ENCODE data around the gene PTPN7.
"Not testable (repeated sequence)": the region's sequence is repeated elsewhere in the genome, so short reads cannot be mapped to it uniquely, and the experiment has no call there.

Gene PTPN7

DNA sequence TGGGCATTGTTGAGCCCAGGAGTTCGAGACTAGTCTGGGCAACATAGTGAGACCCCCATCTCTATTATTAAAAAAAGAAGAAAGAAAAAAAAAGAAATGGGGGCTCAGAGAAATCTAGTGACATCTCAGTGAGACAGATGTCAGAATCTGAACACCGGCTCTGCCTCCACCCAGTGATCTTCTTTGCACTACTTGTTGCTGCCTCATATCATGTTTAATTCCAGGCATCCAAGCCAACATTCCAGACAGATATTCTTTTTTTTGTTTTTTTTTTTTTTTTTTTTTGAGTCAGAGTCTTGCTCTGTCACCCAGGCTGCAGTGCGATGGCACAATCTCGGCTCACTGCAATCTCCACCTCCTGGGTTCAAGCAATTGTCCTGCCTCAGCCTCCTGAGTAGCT is 10.8 kb downstream of the PTPN7 start:
- DNase-seq = no peak

DNA sequence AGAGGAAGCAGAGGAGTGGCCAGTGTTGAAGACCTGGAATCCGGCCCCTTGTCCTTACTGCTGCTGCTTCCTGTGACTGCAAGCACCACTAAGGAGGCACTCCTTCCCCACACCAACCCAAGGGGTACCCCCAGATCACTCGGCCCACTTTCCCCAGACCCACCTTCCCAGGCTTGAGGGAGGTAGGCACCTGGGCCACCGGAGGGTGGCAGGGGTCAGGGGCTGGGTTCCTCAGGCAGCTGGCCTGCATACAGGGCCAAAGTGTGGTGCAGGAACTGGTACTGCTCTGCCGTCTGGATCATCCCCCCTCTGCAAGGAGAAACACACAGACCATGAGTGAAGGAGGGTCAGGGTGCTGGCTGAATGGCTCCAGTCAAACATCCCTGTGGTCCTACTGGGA is 12.0 kb downstream of the PTPN7 start:
- no peak for DNase-seq

DNA sequence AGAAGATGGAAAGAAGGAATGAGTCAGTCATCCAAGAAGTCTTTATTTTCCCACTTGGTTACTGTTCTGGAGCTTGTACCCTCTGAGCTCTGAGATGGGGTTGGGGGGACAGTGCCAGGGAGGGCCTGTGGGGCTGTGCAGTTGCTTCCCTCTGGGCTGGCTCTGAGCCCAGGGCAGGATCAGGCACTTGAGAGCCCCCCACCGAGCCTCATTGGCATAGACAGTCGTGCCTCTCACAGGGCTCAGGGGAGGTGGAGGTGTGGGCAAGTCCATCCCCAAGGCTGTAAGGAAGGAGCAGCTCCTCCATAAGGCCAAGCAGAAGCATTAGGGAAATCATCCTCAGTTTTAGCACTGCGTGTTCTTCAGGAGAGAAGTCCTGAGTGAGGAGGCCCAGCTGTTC is 13.4 kb downstream of the PTPN7 start:
- DNase-seq = no peak

DNA sequence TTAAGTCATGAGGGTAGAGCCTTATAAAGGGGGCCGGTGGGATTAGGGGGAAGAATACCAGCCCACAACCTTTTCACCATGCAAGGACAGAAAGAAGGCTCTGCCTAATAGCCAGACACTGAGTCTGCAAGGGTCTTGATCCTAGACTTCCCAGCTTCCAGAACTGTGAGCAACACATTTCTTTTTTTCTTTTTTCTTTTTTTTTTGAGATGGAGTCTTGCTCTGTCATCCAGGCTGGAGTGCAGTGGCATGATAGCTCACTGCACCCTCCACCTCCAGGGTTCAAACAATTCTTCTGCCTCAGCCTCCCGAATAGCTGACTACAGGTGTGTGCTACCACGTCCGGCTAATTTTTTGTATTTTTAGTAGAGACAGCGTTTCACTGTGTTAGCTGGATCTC is 14.1 kb downstream of the PTPN7 start:
- no peak for DNase-seq

GRCh38 chr1:202145744-202146140 is 14.7 kb downstream of the PTPN7 start:
- DNase-seq = not testable (repeated sequence)

DNA sequence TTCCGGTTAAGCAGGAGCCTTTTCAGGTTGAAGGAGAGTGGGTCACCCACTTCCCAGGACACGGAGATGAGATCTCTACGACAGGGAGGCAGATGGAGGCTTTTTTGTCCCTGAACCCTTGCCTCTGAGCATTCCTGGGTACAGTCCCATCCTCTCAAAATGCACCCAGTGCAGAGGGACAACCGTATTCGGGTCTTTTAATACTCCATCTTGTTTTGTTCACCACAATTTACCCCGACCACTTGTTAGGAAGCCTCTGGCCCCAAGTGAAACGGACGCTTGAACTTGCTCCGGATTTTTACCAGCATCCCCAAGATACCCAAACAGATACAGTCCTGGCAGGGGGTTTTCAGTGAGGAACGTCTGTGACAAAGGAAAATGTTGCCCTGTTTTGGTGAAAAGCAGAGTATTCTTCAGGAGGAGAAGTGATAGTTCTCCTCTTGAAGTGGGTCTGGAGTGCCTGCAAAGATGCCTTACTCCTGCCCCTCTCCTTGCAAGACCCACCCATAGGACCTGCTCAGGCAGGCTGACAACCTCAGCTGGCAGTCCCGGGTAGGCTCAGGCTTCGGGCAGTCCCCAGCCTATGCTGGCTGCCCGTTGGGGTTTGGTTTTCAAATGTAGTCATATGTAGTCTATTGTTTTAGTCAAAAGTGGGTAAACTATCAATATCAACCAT is 15.2 kb downstream of the PTPN7 start:
- DNase-seq = no peak

DNA sequence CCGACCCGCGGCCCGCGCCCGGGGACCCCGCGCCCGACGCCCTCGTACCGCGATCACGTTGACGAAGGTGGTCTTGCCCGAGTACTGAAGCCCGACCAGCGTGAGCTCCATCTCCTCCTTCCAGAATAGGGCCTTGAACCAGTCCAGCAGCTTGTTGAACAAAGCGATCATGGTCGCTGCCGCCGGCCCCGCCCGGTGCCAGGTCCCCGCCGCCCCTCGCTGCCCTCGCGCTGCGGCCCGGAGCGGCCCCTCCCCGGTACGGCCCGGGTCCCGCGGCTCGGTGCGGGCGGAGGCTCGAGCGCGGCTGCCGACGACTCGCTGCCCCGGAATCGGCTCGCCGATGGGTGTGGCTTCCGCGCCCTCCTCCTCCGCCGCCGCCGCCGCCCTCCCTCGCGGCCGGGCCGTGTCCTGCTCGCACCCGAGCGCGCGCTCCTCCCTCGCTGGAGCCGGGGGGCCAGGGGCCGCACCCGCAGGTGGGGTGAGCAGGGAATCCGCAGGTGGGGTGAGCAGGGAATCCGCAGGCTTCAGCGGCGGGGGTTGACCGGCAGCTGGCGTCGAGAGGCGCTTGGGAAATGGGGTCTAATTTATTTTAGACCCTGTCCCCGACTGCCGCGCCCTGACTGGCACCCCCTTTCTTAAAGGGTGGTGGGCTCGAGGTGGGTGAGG is 15.9 kb downstream of the PTPN7 start, which contains the start of gene ARL8A:
ARL8A (minus strand) TSS at position 336 of the 666 bp plus-strand sequence; CDS start at position 171, 165 bp downstream.
- DNase-seq = no peak

- no peak for DNase-seq
Measured at GRCh38 chr1:202143768-202144401, 16.5 kb downstream of the PTPN7 start.

DNA sequence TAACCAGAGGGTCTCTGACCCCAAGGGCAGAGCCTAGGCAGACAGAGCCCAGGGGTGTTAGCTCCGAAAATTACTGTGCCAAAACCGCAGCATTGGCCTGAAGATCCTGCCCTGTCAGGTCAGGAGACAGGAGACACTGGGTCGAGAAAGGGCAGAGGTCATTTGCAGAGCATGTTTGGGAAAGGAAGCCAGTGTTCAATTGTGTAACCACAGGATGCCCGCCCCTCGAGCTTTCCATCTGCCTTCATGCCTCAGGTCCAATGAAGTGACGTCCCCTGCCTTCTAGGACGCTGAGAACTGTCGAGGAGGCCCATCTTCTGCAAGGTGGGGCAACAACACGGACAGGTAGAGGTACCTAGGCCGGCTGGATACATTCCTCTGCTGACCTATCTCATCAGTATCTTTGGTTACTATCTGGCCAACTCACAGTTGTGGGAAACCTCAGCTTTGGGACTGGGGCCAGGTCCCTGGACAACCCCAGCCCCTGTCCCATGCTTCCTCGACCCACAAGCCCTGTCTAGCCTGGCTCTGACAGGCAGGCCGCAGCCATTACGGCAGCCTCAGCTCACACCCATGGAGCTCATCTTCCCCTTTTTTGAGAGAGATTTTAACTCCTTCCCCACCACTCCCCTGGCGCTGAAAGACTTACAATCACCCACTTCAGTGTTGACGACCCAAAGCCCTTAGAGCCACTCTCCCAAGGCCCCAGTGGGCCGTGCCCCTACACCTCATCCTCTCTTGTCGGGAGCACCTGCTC is 17.2 kb downstream of the PTPN7 start:
- DNase-seq = no peak

GRCh38 chr1:202141468-202141867 is 18.9 kb downstream of the PTPN7 start:
- DNase-seq = not testable (repeated sequence)

DNA sequence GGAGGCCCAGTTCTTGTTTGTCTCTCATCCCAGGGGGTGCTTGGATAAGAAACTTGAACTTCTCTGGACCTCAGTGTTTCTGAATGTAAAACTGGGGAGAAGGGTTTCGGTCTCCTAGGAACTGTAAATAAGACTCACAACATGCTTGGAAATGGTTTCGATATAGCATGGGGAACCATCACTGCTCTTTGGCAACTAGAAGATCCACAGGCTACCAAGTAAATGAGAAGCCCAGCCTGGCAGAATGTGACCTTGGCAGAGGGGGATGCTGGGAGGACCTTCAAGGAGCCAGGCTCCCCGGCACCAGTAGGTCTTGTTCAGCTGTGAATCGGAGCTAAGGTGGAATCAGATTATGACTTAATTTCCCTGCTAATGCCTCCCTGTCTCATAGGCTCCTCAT is 19.6 kb downstream of the PTPN7 start:
- no peak for DNase-seq

DNA sequence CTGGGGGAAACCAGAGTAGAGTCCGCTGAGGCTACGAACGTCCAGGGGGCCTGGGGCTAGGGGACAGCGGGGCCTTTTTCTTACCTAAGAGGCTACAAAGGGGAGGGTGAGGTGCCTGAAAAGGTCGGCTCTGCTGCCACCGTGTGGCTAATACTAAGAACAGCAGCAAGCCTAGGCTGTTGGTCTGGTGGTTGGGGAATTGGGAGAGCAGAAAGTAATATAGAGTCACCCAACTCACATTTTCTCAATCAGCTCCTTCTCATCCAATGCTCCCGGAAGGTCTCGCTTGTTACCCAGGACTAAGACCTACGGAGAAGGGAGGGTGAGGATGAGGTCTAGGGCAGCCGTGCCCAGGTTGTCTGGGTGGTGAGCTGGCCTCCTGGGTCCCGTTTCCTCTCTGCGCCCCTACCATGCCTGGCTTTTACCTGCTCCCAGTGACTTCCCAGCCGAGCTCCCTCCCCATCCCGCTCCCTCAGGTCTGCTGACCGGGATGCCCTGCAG is 25.1 kb downstream of the PTPN7 start:
- DNase-seq = no peak

GRCh38 chr1:202134645-202135172 is 25.7 kb downstream of the PTPN7 start:
- DNase-seq = no peak

- no peak for DNase-seq
Measured at GRCh38 chr1:202133989-202134388, 26.4 kb downstream of the PTPN7 start.

- DNase-seq = no peak
Measured at GRCh38 chr1:202133496-202133895, 26.9 kb downstream of the PTPN7 start.

DNA sequence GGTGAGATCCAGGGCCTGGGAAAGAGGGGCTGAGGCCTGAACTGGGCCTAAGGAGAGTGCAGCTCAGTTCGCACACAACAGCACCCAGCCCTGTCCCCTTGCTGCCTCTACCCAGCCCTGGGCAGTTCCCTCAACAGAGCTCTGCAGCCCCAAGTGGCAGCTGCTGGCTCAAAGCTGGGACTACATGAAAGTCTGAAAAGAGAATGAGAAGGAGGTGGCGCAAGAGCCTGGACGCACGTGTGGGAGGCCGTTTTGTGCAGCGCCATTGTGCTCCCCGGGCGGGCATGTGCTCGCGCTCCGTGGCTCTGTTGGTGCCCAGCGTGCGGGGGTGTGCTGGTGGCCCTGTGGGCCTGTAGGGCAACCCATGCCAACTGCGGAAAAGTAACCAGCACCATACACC is 27.4 kb downstream of the PTPN7 start:
- DNase-seq = no peak

GRCh38 chr1:202131956-202132821 is 28.2 kb downstream of the PTPN7 start:
- no peak for DNase-seq

- DNase-seq = no peak
Measured at GRCh38 chr1:202130816-202131522, 29.4 kb downstream of the PTPN7 start.

GRCh38 chr1:202130297-202130721 is 30.1 kb downstream of the PTPN7 start:
- no peak for DNase-seq

- no peak for DNase-seq
Measured at GRCh38 chr1:202129453-202130296, 30.7 kb downstream of the PTPN7 start.
